GM12878 (cell line): ENCODE results near the gene NPHS2.

Experiments used
- ATF7 ChIP-seq: fragments of 450-650 bp; IDR thresholded peaks from 2 replicates; pipeline ENCODE4 v1.6.1; 2016; ENCODE audit warnings: low read depth, mild to moderate bottlenecking
- EGR1 ChIP-seq, 2 experiments: IDR thresholded peaks; 1 replicate in 1 of 2; 2 replicates in 1 of 2; pipeline ENCODE4 v1.6.1; 2011 to 2012; ENCODE audit warnings: low read depth in 2 of 2, low read length in 2 of 2, borderline replicate concordance in 1 of 2, mild to moderate bottlenecking in 1 of 2, moderate library complexity in 1 of 2
- FOXM1 ChIP-seq: IDR thresholded peaks from 2 replicates; pipeline ENCODE4 v1.6.1; 2012; ENCODE audit warnings: low read depth, mild to moderate bottlenecking, inconsistent platforms, low read length, moderate library complexity
- HDGF ChIP-seq: fragments of 450-650 bp; IDR thresholded peaks from 2 replicates; pipeline ENCODE4 v1.6.1; 2016; ENCODE audit warnings: antibody characterized with exemption
- POLR2A ChIP-seq: IDR thresholded peaks from 2 replicates; pipeline ENCODE4 v1.6.1; 2011; ENCODE audit warnings: low read depth, mild to moderate bottlenecking, low read length
- SPI1 ChIP-seq: IDR thresholded peaks from 2 replicates; pipeline ENCODE4 v1.6.1; 2011; ENCODE audit warnings: low read depth, mild to moderate bottlenecking, low read length, moderate library complexity, borderline replicate concordance; ENCODE audit not compliant: insufficient read depth
- TCF7 ChIP-seq: IDR thresholded peaks from 2 replicates; pipeline ENCODE4 v1.6.1; 2014; ENCODE audit warnings: antibody characterized with exemption, borderline replicate concordance
- ZZZ3 ChIP-seq: IDR thresholded peaks from 2 replicates; pipeline ENCODE4 v1.6.1; 2011; ENCODE audit warnings: low read depth; ENCODE audit not compliant: control insufficient read depth, insufficient read length
- TF ChIP-seq, protein P1 (sequence below): fragments of 450-650 bp; IDR thresholded peaks from 2 replicates; pipeline ENCODE4 v1.6.1; 2017; ENCODE audit warnings: mild to moderate bottlenecking, moderate library complexity
- TF ChIP-seq, protein P2 (sequence below): IDR thresholded peaks from 2 replicates; pipeline ENCODE4 v1.6.1; 2012; ENCODE audit warnings: mild to moderate bottlenecking, low read depth, low read length
- TF ChIP-seq, protein P3 (sequence below): fragments of 150-350 bp; IDR thresholded peaks from 2 replicates; pipeline ENCODE4 v1.6.1; 2016; ENCODE audit warnings: low read depth, low read length
- TF ChIP-seq, protein P4 (sequence below), 3 experiments: IDR thresholded peaks in 2 of 3; conservative IDR thresholded peaks in 1 of 3; 2 replicates each; pipeline ENCODE4 v1.5.1; 2011; ENCODE audit warnings: low read depth in 3 of 3, low read length in 3 of 3, mild to moderate bottlenecking in 3 of 3, control low read depth in 2 of 3, moderate library complexity in 2 of 3, inconsistent platforms in 1 of 3, mixed read lengths in 1 of 3; ENCODE audit not compliant: control insufficient read depth in 2 of 3, insufficient read depth in 1 of 3; ENCODE audit errors: extremely low read depth in 1 of 3

DNA sequence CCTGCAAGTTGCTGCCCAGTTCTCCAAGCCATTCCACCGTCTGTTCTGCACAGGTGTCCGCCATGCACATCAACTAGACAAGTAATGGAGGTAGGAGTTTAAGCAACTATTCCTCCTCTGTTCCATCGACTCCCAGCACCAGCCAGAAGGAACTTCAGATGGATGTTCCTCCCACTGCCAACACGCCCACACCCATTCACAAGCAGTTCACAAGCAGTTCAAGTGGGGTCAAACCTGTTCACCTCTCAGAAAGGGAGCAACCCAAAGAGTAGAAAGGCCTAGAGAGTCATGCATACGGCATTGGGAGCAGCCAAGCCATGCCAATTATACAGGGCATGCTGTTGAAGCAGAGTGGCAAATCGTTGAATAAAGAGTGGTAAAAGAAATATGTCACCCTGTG, 11.6 kb upstream of the NPHS2 start:
- no peak for TF ChIP-seq TCF7
- TF ChIP-seq POLR2A = no peak
- TF ChIP-seq ZZZ3 = no peak
- TF ChIP-seq, protein P1, sequence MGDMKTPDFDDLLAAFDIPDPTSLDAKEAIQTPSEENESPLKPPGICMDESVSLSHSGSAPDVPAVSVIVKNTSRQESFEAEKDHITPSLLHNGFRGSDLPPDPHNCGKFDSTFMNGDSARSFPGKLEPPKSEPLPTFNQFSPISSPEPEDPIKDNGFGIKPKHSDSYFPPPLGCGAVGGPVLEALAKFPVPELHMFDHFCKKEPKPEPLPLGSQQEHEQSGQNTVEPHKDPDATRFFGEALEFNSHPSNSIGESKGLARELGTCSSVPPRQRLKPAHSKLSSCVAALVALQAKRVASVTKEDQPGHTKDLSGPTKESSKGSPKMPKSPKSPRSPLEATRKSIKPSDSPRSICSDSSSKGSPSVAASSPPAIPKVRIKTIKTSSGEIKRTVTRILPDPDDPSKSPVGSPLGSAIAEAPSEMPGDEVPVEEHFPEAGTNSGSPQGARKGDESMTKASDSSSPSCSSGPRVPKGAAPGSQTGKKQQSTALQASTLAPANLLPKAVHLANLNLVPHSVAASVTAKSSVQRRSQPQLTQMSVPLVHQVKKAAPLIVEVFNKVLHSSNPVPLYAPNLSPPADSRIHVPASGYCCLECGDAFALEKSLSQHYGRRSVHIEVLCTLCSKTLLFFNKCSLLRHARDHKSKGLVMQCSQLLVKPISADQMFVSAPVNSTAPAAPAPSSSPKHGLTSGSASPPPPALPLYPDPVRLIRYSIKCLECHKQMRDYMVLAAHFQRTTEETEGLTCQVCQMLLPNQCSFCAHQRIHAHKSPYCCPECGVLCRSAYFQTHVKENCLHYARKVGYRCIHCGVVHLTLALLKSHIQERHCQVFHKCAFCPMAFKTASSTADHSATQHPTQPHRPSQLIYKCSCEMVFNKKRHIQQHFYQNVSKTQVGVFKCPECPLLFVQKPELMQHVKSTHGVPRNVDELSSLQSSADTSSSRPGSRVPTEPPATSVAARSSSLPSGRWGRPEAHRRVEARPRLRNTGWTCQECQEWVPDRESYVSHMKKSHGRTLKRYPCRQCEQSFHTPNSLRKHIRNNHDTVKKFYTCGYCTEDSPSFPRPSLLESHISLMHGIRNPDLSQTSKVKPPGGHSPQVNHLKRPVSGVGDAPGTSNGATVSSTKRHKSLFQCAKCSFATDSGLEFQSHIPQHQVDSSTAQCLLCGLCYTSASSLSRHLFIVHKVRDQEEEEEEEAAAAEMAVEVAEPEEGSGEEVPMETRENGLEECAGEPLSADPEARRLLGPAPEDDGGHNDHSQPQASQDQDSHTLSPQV = no peak
- no peak for TF ChIP-seq SPI1
- TF ChIP-seq HDGF = no peak
- TF ChIP-seq, protein P2, sequence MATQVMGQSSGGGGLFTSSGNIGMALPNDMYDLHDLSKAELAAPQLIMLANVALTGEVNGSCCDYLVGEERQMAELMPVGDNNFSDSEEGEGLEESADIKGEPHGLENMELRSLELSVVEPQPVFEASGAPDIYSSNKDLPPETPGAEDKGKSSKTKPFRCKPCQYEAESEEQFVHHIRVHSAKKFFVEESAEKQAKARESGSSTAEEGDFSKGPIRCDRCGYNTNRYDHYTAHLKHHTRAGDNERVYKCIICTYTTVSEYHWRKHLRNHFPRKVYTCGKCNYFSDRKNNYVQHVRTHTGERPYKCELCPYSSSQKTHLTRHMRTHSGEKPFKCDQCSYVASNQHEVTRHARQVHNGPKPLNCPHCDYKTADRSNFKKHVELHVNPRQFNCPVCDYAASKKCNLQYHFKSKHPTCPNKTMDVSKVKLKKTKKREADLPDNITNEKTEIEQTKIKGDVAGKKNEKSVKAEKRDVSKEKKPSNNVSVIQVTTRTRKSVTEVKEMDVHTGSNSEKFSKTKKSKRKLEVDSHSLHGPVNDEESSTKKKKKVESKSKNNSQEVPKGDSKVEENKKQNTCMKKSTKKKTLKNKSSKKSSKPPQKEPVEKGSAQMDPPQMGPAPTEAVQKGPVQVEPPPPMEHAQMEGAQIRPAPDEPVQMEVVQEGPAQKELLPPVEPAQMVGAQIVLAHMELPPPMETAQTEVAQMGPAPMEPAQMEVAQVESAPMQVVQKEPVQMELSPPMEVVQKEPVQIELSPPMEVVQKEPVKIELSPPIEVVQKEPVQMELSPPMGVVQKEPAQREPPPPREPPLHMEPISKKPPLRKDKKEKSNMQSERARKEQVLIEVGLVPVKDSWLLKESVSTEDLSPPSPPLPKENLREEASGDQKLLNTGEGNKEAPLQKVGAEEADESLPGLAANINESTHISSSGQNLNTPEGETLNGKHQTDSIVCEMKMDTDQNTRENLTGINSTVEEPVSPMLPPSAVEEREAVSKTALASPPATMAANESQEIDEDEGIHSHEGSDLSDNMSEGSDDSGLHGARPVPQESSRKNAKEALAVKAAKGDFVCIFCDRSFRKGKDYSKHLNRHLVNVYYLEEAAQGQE = no peak
- TF ChIP-seq FOXM1 = no peak
- no peak for TF ChIP-seq EGR1 (IDR thresholded peaks at IDR 0.05; ENCODE audit: borderline replicate concordance in 1 of 2, low read depth in 2 of 2, low read length in 2 of 2)
- TF ChIP-seq, protein P3, sequence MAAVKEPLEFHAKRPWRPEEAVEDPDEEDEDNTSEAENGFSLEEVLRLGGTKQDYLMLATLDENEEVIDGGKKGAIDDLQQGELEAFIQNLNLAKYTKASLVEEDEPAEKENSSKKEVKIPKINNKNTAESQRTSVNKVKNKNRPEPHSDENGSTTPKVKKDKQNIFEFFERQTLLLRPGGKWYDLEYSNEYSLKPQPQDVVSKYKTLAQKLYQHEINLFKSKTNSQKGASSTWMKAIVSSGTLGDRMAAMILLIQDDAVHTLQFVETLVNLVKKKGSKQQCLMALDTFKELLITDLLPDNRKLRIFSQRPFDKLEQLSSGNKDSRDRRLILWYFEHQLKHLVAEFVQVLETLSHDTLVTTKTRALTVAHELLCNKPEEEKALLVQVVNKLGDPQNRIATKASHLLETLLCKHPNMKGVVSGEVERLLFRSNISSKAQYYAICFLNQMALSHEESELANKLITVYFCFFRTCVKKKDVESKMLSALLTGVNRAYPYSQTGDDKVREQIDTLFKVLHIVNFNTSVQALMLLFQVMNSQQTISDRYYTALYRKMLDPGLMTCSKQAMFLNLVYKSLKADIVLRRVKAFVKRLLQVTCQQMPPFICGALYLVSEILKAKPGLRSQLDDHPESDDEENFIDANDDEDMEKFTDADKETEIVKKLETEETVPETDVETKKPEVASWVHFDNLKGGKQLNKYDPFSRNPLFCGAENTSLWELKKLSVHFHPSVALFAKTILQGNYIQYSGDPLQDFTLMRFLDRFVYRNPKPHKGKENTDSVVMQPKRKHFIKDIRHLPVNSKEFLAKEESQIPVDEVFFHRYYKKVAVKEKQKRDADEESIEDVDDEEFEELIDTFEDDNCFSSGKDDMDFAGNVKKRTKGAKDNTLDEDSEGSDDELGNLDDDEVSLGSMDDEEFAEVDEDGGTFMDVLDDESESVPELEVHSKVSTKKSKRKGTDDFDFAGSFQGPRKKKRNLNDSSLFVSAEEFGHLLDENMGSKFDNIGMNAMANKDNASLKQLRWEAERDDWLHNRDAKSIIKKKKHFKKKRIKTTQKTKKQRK = no peak
- no peak for TF ChIP-seq ATF7
- TF ChIP-seq, protein P4, sequence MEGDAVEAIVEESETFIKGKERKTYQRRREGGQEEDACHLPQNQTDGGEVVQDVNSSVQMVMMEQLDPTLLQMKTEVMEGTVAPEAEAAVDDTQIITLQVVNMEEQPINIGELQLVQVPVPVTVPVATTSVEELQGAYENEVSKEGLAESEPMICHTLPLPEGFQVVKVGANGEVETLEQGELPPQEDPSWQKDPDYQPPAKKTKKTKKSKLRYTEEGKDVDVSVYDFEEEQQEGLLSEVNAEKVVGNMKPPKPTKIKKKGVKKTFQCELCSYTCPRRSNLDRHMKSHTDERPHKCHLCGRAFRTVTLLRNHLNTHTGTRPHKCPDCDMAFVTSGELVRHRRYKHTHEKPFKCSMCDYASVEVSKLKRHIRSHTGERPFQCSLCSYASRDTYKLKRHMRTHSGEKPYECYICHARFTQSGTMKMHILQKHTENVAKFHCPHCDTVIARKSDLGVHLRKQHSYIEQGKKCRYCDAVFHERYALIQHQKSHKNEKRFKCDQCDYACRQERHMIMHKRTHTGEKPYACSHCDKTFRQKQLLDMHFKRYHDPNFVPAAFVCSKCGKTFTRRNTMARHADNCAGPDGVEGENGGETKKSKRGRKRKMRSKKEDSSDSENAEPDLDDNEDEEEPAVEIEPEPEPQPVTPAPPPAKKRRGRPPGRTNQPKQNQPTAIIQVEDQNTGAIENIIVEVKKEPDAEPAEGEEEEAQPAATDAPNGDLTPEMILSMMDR (IDR thresholded peaks at IDR 0.05 in 2 of 3, conservative IDR thresholded peaks at IDR 0.05 in 1 of 3; ENCODE audit: control insufficient read depth in 2 of 3, extremely low read depth in 1 of 3, insufficient read depth in 1 of 3, low read depth in 3 of 3, low read length in 3 of 3) = no peak
